GM18907 (cell line): ENCODE results near the gene RBP5.

Experiments used
- ATAC-seq: cut with Tn5 transposase; IDR thresholded peaks from one replicate; pipeline ENCODE4 v1.9.1; 2021; ENCODE audit warnings: mild to moderate bottlenecking, moderate library complexity; ENCODE audit not compliant: unreplicated experiment

Gene RBP5

GRCh38 chr12:7102582-7102981 is 26.1 kb downstream of the RBP5 start:
- ATAC-seq, result no peak

- ATAC-seq, result no peak
Observed at GRCh38 chr12:7101694-7102131, 27.0 kb downstream of the RBP5 start.

DNA sequence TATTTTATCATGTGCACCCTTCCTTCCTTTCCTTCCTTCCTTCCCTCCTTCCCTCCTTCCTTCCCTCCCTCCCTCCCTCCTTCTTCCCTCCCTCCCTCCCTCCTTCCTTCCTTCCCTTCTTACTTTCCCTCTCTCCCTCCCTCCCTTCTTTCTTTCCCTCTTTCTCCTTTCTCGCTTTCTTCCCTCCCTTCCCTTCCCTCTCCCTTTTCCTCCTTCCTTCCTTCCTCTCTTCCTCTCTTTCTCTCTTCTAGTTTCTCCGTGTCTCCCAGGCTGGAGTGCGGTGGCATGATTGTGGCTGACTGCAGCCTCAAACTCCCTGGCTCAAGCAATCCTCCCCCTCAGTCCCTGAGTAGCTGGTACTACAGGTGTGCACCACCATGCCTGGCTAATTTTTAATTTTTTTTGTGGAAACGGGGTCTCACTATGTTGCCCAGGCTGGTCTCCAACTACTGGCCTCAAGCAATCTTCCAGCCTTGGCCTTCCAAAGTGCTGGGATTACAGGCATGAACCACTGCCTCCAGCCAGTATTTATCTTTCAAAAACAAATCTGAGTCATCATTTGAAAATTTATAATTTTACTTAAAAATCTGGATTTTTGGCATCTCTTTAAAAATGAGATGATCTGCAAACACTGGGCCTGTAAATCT is 27.5 kb downstream of the RBP5 start:
- no peak for ATAC-seq

- no peak for ATAC-seq
Observed at GRCh38 chr12:7100239-7100638, 28.4 kb downstream of the RBP5 start.

DNA sequence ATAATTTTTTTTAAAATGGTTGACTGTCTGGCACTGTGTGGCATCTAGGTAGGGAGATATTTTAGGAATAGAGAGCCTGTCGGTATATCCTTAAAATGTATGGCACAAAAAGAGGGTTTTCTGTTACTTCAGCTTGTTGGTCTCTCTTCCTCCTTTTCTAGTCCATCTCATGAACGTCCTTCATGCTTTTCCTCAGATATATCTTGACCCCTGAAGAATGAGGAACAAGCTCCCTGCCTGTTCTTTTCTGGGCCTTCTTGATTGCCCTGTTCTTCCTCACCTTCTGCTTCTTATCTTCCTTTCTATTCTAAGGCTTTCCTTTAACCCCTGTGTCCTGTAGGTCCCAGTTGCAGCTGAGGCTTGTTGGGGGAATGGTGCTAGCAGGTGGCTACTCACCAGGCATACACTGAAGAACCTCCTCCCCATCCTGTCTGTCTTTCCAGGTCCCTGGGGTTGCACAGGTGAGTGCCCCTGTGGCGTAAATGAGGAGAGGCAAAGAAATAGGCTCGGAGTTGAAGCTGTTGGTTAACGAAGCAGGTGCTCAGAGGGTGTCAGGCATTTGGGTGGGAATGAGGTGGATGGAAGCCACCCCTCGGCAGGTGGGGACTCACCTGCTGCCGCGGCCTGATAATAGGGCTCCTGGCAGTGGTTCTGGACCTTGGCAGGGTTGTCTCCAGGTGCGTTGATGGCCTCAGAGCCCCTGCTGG is 29.2 kb downstream of the RBP5 start:
- ATAC-seq, result no peak

DNA sequence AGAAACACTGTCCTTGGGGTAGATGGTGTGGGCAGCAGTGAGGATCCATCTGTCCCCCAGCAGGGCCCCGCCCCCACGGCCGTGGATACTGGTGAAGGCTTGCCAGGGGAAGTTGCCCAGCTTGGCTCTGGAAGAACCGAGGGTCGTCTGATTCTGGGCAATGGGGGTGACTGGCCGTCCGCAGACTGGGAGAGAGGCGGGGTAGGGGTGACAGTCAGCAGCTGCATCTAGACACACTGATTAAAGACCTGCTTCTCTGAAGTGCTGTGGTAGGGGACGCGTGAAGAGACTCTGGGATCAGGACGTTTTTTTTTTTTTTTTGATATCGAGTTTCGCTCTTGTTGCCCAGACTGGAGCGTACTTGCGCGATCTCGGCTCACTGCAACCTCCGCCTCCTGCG is 31.7 kb downstream of the RBP5 start:
- no peak for ATAC-seq

GRCh38 chr12:7096006-7096932 is 32.4 kb downstream of the RBP5 start:
- ATAC-seq, result no peak

DNA sequence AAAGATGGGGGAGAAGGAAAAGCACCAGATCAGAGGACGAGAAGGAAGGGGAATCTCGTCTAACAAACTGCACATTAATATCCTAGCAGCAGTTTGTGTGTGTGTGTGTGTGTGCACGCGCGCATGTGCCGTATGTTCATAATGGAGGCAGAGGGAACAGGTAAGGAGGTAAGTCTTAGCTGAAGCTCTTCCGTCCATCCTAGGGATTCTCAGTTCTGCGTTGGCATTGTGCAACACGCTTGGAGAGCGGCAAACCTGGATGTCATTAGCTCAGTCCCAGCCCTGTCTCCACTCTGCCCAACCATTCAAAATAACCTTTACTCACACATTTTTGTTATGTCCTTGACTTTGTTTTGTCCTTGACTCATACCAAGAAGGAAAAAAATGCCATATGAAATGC is 34.8 kb downstream of the RBP5 start:
- no peak for ATAC-seq

DNA sequence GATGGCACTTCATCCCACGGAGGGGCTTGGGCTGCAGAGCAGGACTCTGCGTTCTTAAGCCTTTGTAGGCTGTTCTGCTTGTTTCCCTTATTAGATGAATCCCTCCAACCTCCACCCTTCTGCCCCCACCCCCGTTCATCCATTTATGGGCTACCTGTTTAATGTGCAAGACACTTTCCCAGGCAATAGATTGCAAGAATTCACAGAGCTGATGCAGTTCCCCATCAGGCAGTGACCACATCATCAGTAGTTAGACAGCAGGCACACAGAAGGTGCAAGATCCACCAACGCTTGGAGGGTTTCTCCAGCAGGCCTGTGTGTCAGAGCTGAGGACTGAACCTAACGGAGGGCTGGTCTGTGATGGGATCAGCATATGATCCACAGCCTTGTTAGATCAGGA is 35.2 kb downstream of the RBP5 start:
- no peak for ATAC-seq

DNA sequence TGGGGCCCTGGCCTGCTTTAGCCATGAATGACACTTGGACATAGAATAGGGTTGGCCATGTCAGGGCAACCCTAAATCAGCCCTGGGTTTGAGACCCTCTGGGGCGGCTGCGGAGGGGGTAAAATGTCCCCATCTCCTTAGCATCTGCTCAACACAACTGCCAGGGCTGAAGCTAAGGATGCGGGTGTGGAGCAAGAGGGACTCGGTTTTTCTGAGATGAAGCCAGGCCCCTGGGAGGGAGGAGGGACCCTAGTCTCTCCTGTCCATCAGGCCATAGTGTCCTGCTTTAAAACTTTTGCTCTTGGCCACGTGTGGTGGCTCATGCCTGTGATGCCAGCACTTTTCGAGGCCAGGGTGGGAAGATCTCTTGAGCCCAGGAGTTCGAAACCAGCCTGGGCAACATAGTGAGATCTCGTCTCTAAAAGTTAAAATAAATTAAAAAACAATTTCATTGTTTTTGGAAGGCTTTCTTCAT is 35.7 kb downstream of the RBP5 start:
- ATAC-seq, result no peak

DNA sequence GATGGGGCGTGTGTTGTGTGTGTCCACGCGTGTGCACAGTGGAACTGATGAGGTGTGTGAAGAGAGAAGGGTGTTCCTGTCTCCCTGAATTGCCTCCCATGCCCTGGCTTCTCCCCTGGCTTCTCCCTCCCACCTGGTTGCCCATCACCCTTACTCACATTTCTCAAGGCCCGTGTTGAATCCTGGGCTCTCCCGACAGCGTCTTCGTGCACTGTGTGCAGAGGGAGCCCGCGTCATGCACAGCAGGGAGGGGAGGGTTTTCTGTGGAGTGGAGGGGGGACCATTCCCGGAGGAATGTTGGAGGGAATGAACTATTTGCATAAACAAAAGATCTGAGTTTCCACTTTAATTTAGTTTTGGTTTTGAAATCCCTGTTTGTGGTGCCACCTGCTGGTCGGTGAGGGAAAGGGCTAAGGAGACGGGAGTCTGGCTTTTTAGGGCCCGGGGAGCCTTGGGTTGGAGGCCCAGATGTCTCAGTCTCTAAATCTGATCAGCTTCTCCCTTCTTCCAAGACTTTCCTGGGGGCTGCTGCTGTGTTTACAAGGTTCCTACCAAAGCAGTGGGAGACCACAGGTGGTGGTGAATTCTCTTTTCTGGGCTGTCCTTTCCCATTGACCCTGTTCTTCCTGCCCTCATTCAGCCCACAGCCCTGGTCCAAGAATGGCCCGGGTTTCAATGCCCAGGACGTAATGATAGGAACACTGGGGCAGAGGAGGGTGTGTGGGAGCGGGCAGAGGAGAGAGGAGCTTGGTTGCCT is 36.3 kb downstream of the RBP5 start, which contains the start of gene C1R:
Gene C1R (minus strand): TSS at position 217 of the 757 bp plus-strand sequence. CDS start 57 bp downstream, at position 160.
- no peak for ATAC-seq

- ATAC-seq, result no peak
Observed at GRCh38 chr12:7091660-7092228, 36.9 kb downstream of the RBP5 start.

- ATAC-seq, result no peak
Observed at GRCh38 chr12:7091171-7091570, 37.5 kb downstream of the RBP5 start.

GRCh38 chr12:7090222-7090998 is 38.3 kb downstream of the RBP5 start:
- ATAC-seq, result no peak

- ATAC-seq, result no peak
Observed at GRCh38 chr12:7089196-7089871, 39.4 kb downstream of the RBP5 start.

DNA sequence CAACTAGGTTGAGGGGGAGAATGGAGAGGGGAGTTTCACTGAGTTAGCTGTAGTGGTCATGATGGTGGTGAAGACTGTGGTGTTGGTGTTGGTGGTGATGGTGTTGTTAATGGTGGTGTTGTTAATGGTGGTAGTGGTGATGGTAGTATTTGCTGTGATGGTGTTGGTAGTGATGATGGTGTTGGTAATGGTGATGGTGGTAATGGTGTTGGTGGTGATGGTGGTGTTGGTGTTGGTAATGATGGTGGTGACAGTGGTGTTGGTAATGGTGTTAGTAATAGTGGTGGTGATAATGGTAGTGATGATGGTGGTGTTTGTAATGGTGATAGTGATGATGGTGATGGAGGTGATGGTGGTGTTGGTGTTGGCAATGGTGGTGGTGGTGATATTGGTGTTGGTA is 45.6 kb downstream of the RBP5 start:
- no peak for ATAC-seq

DNA sequence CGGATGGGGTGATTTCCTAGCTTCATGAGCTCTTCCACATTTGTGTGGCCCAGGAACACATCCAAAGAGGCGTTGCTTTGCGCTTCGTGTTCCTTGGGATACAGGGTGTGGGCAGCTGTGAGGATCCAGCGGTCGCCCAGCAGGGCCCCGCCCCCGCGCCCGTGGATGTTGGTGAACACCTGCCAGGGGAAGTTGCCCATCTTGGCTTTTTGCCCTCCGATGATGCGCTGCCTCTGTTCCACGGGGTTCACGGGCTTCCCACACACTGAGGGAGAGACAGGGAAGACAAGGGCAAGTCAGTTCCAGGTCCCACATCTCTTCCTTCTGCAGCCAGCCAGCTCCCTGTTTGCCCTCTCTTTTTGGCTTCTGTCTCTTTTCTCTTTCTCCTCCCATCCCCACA is 47.7 kb downstream of the RBP5 start:
- no peak for ATAC-seq

DNA sequence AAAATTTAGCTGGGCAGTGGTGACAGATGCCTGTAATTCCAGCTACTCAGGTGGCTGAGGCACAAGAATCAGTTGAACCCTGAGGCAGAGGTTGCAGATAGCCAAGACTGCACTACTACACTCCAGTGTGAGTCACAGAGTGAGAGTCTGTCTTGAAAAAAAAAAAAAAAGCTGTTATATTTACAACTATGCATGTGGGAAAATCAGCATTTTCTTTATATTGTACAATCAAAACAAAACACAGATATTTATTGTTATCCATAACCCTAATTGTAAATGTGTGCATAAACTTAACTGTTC is 48.9 kb downstream of the RBP5 start:
- ATAC-seq, result no peak

- ATAC-seq, result no peak
Observed at GRCh38 chr12:7078163-7078562, 50.5 kb downstream of the RBP5 start.
